Sigmoid colon (tissue), 7 donors: Measurements from ENCODE around the gene FSCN2. TPM values are rescaled to one million over a fixed set of nuclear protein-coding genes. Genes with fewer than 3 reads are reported as not detected.

Experiments
- DNase-seq: peaks from one replicate; pipeline ENCODE4 v3.0.0-alpha.2; 2019
- H3K27ac ChIP-seq, 4 donors: fragments of 200-600 bp; sonication (generic); one replicate each; pipeline ENCODE4 v1.5.1; 2016 to 2019; ENCODE audit warnings: mild to moderate bottlenecking in 1 of 4
- H3K27me3 ChIP-seq, 3 donors: fragments of 200-600 bp; sonication (generic); one replicate each; pipeline ENCODE4 v1.5.1; 2019; ENCODE audit warnings: mild to moderate bottlenecking in 1 of 3
- H3K36me3 ChIP-seq, 4 donors: fragments of 200-600 bp; sonication (generic); one replicate each; pipeline ENCODE4 v1.5.1; 2016 to 2019
- H3K4me1 ChIP-seq, 4 donors: fragments of 200-600 bp; sonication (generic); one replicate each; pipeline ENCODE4 v1.5.1; 2017 to 2019
- H3K4me3 ChIP-seq, 4 donors: fragments of 200-600 bp; sonication (generic); one replicate each; pipeline ENCODE4 v1.5.1; 2017 to 2019; ENCODE audit warnings: mild to moderate bottlenecking in 2 of 4, moderate library complexity in 1 of 4
- H3K9me3 ChIP-seq, 4 donors: fragments of 200-600 bp in 3 of 4; sonication (generic) in 3 of 4; one replicate each; pipeline versions ENCODE4 v1.5.1 to v1.6.1; 2013 to 2019
- EP300 ChIP-seq, 4 donors: sonication (generic); formaldehyde crosslinking; IDR thresholded peaks; one replicate each; pipeline ENCODE4 v1.6.1; 2017; ENCODE audit warnings: antibody characterized with exemption in 4 of 4
- POLR2A ChIP-seq, 2 donors: fragments of 450-650 bp; IDR thresholded peaks; one replicate each; pipeline ENCODE4 v1.6.1; 2016; ENCODE audit warnings: antibody characterized with exemption in 2 of 2, mild to moderate bottlenecking in 2 of 2, moderate library complexity in 2 of 2
- POLR2AphosphoS5 ChIP-seq, 4 donors: sonication (generic); formaldehyde crosslinking; IDR thresholded peaks; one replicate each; pipeline ENCODE4 v1.6.1; 2017; ENCODE audit warnings: antibody characterized with exemption in 4 of 4
- WGBS, 2 donors: extraction: QIAGEN DNeasy Blood & Tissue Kit; methylation state at CpG; one replicate each; pipeline ENCODE4 v1.1.7; 2013; 5-methylcytosine and 5-hydroxymethylcytosine counted together
- intact Hi-C: fragments of 100-400 bp; cut with DNase I; formaldehyde crosslinking; loops from one replicate; pipeline ENCODE4 v1.15.1; 2023
- polyA plus RNA-seq, 3 donors: library from polyadenylated mRNA; stranded (reverse); fragments of 200-250 nt; gene quantifications; one replicate each; pipeline ENCODE4 v1.2.3, GENCODE V29; 2013
- total RNA-seq, 4 donors: library from RNA; depleted of rRNA; stranded (reverse); fragments of >200 nt; gene quantifications; one replicate each; pipeline ENCODE4 v1.1.0, GENCODE V29; 2016
- TF ChIP-seq, protein P1 (sequence below), 4 experiments: fragments of 450-650 bp in 3 of 4; fragments of 200-600 bp in 1 of 4; IDR thresholded peaks; one replicate each; pipeline ENCODE4 v1.5.1; 2016 to 2019; ENCODE audit warnings: antibody characterized with exemption in 4 of 4, mild to moderate bottlenecking in 3 of 4, moderate library complexity in 2 of 4
- donor health status: healthy with polysubstance abuse.
- donor health status: Bipolar disorder and iron deficiency.
- donor health status: healthy.

Gene FSCN2
- total and polyA plus RNA-seq, 7 donors: 0.33 to 2.3 (median 1.0) TPM; not detected in 3

DNA sequence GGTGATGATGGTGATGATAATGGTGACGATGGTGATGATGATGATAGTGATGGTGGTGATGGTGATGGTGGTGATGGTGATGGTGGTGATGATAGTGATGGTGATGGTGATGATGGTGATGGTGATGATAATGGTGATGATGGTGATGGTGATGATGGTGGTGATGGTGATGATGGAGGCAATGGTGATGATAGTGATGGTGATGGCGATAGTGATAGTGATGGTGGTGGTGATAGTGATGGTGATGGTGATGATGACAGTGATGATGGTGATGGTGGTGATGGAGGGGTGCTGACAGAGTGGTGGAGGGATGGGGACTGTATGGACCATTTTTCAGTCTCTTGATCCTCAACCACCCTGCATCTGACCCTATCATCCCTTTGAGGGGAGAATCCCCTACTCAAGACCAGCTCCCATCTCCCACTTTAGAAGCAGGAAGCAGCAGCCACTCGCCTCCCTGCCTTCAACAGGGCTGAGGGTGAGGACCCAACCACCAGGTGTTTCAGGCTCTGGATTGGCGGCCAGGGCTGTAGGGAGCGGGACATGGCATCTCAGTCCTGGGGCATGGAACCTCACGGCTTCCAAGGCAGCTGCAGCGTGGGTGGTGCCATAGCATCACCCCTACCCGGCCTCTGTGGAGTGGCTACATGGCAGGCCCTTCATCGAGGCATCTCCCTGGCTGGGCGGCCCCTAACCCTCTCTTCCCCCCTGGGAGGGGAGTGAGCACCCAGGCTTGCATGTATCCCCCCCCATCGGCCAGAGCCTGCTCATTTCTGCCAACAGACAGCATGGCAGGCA lies 4.5 kb downstream of the FSCN2 start:
- Histone ChIP-seq H3K4me1 (peaks cover 0 to 19% (median 16%) of the 10 kb centered on the region in 4 donors), H3K9me3 (no peaks in the 10 kb centered on the region), H3K27me3 (peaks cover 31 to 58% (median 55%) of the 10 kb centered on the region in 3 donors), H3K27ac (no peak overlapping the region), H3K36me3 (no peaks in the 10 kb centered on the region), H3K4me3 (no peak overlapping the region)
- DNase-seq: no peak
- intact Hi-C loops: no loop called here
- TF ChIP-seq, protein P1, sequence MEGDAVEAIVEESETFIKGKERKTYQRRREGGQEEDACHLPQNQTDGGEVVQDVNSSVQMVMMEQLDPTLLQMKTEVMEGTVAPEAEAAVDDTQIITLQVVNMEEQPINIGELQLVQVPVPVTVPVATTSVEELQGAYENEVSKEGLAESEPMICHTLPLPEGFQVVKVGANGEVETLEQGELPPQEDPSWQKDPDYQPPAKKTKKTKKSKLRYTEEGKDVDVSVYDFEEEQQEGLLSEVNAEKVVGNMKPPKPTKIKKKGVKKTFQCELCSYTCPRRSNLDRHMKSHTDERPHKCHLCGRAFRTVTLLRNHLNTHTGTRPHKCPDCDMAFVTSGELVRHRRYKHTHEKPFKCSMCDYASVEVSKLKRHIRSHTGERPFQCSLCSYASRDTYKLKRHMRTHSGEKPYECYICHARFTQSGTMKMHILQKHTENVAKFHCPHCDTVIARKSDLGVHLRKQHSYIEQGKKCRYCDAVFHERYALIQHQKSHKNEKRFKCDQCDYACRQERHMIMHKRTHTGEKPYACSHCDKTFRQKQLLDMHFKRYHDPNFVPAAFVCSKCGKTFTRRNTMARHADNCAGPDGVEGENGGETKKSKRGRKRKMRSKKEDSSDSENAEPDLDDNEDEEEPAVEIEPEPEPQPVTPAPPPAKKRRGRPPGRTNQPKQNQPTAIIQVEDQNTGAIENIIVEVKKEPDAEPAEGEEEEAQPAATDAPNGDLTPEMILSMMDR (IDR thresholded peaks at IDR 0.05): no peak
- TF ChIP-seq POLR2A (IDR thresholded peaks at IDR 0.05): no peak
- no peak for TF ChIP-seq POLR2AphosphoS5 (IDR thresholded peaks at IDR 0.05)
- TF ChIP-seq EP300 (IDR thresholded peaks at IDR 0.05): no peak
- 92 to 95% methylated on average over 11 of the region's 11 CpGs for WGBS, 2 donors

DNA sequence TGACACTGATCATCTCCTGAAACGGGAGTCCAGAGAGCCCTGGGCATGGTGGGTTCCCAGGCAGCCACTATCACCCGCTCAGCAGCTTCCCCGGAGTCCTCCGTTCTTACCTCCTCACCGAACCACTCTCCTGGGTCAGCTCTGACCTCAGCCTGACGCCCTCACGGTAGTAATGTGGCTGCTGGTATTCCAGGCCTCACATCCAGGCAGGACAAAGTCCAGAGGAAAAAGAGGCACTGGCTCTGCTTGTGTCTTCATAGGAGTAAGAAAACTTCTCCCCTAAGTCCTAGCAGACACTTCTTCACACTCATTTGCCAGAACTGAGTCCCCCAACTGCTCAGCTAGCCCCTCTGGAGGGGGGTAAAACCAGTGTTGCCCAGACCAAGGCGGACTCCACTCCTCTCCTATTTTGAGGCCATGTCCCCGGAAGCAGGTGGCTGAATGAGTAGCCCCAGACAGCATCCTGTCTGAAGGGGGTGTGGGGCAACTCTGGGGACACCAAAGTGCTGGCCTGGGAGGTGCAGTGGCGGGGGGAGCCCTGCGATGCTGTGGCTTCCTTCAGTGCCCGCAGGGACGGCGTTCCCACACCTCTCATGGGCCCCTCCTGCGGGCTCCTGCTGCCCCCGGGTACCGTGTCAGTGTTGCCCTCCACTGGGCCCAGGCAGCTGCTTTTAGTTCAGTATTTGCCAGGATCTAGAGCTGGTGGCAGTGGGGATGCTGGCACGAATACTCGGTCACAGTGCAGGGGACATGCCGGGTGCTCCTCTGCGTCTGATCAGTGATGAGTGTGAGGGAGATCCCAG lies 5.4 kb downstream of the FSCN2 start:
- no peaks in the 10 kb centered on the region for H3K9me3 ChIP-seq
- H3K4me3 ChIP-seq: no peak overlapping the region
- H3K27me3 ChIP-seq: peaks cover 22 to 52% (median 52%) of the 10 kb centered on the region in 3 donors
- peaks cover 0 to 15% (median 13%) of the 10 kb centered on the region in 4 donors for H3K4me1 ChIP-seq
- H3K27ac ChIP-seq: no peak overlapping the region
- no peak for DNase-seq
- TF ChIP-seq POLR2AphosphoS5 (IDR thresholded peaks at IDR 0.05) (no peak), EP300 (IDR thresholded peaks at IDR 0.05) (no peak), POLR2A (IDR thresholded peaks at IDR 0.05) (no peak)
- TF ChIP-seq, protein P1 (IDR thresholded peaks at IDR 0.05): no peak
- peaks cover 0 to under 1% (median 0%) of the 10 kb centered on the region in 4 donors for H3K36me3 ChIP-seq
- WGBS, 2 donors: 55 to 63% methylated on average over 21 of the region's 21 CpGs
- intact Hi-C loops: no loop called here

DNA sequence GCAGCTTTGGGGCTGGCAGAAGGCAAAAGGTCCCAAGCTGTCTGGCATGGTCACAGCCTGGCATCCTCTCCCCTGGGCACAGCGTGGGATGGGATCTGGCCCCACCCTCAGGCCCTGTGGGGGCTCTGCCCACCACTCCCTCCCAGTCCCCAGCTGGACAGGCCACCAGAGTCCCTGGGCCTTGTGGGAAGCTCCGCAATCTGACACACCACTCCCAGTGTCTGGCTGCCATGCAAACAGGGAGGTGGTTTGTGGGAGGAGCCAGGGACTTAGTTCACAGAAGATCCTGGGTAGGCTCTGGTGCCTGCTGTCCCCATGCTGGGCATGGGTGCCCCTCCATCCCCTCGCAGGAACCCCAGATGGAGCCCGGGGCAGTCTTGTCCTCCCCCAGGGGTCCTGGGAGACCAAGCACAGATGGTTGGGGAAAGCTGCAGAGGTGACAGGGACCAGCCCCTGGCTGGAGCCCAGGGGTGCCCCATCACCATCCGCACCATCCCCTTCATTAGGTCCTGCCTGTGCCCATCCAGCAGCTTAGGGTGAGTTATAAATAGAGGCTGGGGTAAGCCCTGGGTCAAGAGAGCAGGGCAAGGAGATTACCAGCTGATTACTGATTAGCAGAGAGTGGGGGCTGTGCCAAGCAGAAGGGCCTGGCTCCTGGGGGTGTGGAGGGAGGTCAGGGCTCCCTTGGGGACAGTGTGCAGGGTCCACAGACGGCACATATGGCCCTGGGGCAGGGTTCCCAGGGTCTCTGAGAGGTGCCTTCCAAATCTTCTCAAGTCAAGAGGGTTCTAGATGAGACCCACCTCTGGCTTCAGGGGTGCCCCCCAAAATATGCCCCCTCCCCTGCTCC lies 6.2 kb downstream of the FSCN2 start:
- no peak overlapping the region for H3K27ac ChIP-seq
- DNase-seq: no peak
- TF ChIP-seq EP300 (IDR thresholded peaks at IDR 0.05) (no peak), POLR2AphosphoS5 (IDR thresholded peaks at IDR 0.05) (peak in 1 of 4 donors; percentile 0)
- H3K4me3 ChIP-seq: no peak overlapping the region
- H3K4me1 ChIP-seq: peaks cover 0 to 15% (median 13%) of the 10 kb centered on the region in 4 donors
- 48 to 69% methylated on average over 6 of the region's 6 CpGs for WGBS, 2 donors
- peaks cover 19 to 44% (median 43%) of the 10 kb centered on the region in 3 donors for H3K27me3 ChIP-seq
- H3K36me3 ChIP-seq: peaks cover 0 to 7% (median under 1%) of the 10 kb centered on the region in 4 donors
- intact Hi-C loops: no loop called here
- no peaks in the 10 kb centered on the region for H3K9me3 ChIP-seq

DNA sequence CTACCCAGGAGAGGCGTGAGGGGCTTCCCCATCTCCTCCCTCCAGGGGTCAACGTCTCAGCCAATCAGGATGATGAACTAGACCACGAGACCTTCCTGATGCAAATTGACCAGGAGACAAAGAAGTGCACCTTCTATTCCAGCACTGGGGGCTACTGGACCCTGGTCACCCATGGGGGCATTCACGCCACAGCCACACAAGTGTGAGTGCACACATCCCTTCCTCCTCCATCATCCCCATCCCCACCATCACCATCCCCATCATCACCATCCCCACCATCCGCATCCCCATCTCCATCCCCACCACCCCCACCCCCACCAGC lies 6.8 kb downstream of the FSCN2 start:
- Histone ChIP-seq H3K27me3 (peaks cover 19 to 43% (median 42%) of the 10 kb centered on the region in 3 donors), H3K4me3 (no peak overlapping the region), H3K36me3 (peaks cover 0 to 10% (median 3%) of the 10 kb centered on the region in 4 donors), H3K27ac (no peak overlapping the region), H3K9me3 (no peaks in the 10 kb centered on the region), H3K4me1 (peaks cover 0 to 15% (median 13%) of the 10 kb centered on the region in 4 donors)
- intact Hi-C loops: no loop called here
- DNase-seq: no peak
- WGBS, 2 donors: 81 to 84% methylated on average over 5 of the region's 5 CpGs
- TF ChIP-seq POLR2A (IDR thresholded peaks at IDR 0.05) (no peak), EP300 (IDR thresholded peaks at IDR 0.05) (no peak), POLR2AphosphoS5 (IDR thresholded peaks at IDR 0.05) (no peak)
- TF ChIP-seq, protein P1 (IDR thresholded peaks at IDR 0.05): no peak
